PC-9 (cell line): ENCODE results near the gene TPK1. TPM values are rescaled to one million over a fixed set of nuclear protein-coding genes. Genes with fewer than 3 reads are reported as not detected.

Experiments used
- BruUV-seq: library from RNA; stranded (reverse); fragments of 400-500 nt; replicated peaks from 2 replicates; lab custom pipeline; 2021; lab: Mats Ljungman, UMichigan
- CTCF ChIA-PET: fragments of 300-600 bp; sonication (Branson Sonifier 250); formaldehyde crosslinking; loops from one replicate; lab custom pipeline; 2022; ENCODE audit warnings: antibody characterized with exemption; lab: Charles Lee
- POLR2A ChIA-PET: fragments of 300-600 bp; sonication (Branson Sonifier 250); formaldehyde crosslinking; loops from one replicate; lab custom pipeline; 2022; ENCODE audit warnings: antibody characterized with exemption; ENCODE audit not compliant: unreplicated experiment; lab: Charles Lee
- DNase-seq, 2 experiments: peaks; one replicate each; pipeline versions ENCODE4 v3.0.0 to v3.0.0-alpha.2; 2015 to 2022; ENCODE audit warnings: mixed read lengths in 1 of 2
- H2AFZ ChIP-seq: fragments of 200-600 bp; sonication (generic); 2 replicates; pipeline ENCODE4 v1.8.1; 2017; ENCODE audit warnings: antibody characterized with exemption
- H3F3A ChIP-seq: fragments of 200-600 bp; sonication (generic); 2 replicates; pipeline ENCODE4 v1.8.1; 2017; ENCODE audit warnings: antibody characterized with exemption, mild to moderate bottlenecking, low read depth; ENCODE audit not compliant: insufficient read depth
- H3K27ac ChIP-seq: fragments of 200-600 bp; sonication (generic); 2 replicates; pipeline ENCODE4 v1.6.1; 2016; ENCODE audit warnings: mixed run types
- H3K27me3 ChIP-seq: fragments of 200-600 bp; sonication (generic); 2 replicates; pipeline ENCODE4 v1.6.1; 2016; ENCODE audit warnings: low read depth, mixed run types; ENCODE audit not compliant: insufficient read depth
- H3K36me3 ChIP-seq: fragments of 200-600 bp; sonication (generic); 2 replicates; pipeline ENCODE4 v1.6.1; 2016; ENCODE audit warnings: low read depth, mixed run types
- H3K4me1 ChIP-seq: fragments of 200-600 bp; sonication (generic); replicated peaks from 2 replicates; pipeline ENCODE4 v1.6.1; 2016; ENCODE audit warnings: mixed run types; ENCODE audit not compliant: insufficient read depth
- H3K4me2 ChIP-seq: fragments of 200-600 bp; sonication (generic); 2 replicates; pipeline ENCODE4 v1.6.1; 2017; ENCODE audit warnings: mixed run types
- H3K4me3 ChIP-seq: fragments of 200-600 bp; sonication (generic); 2 replicates; pipeline ENCODE4 v1.6.1; 2016; ENCODE audit warnings: mixed run types
- H3K79me2 ChIP-seq: fragments of 200-600 bp; sonication (generic); 2 replicates; pipeline ENCODE4 v1.6.1; 2017; ENCODE audit warnings: low read depth, mixed run types
- H3K9me2 ChIP-seq: fragments of 200-600 bp; sonication (generic); 2 replicates; pipeline ENCODE4 v1.8.1; 2017; ENCODE audit warnings: mild to moderate bottlenecking; ENCODE audit not compliant: insufficient read depth
- H3K9me3 ChIP-seq: fragments of 200-600 bp; sonication (generic); 2 replicates; pipeline ENCODE4 v1.8.1; 2016; ENCODE audit warnings: low read depth; ENCODE audit not compliant: insufficient read depth
- H4K20me1 ChIP-seq: fragments of 200-600 bp; sonication (generic); 2 replicates; pipeline ENCODE4 v1.8.1; 2017; ENCODE audit not compliant: insufficient read depth
- CTCF ChIP-seq: fragments of 200-600 bp; sonication (generic); conservative IDR thresholded peaks from 2 replicates; pipeline ENCODE4 v1.6.1; 2017; ENCODE audit warnings: mixed run types, antibody characterized with exemption, mild to moderate bottlenecking, moderate library complexity
- EZH2 ChIP-seq: fragments of 200-600 bp; sonication (generic); IDR thresholded peaks from 2 replicates; pipeline ENCODE4 v1.8.0; 2017; ENCODE audit warnings: antibody characterized with exemption, low read depth
- intact Hi-C: fragments of 100-400 bp; cut with micrococcal nuclease; formaldehyde crosslinking; loops from one replicate; pipeline ENCODE4 v1.10.0; 2022; ENCODE audit not compliant: unreplicated experiment
- total RNA-seq: library from RNA; stranded (reverse); gene quantifications from 2 replicates; pipeline ENCODE4 v1.2.3, GENCODE V29; 2021

The TPK1 gene
- total RNA-seq, 1 experiment from 2014 or later = 0.90 TPM

GRCh38 chr7:144656965-144657517, 178.8 kb downstream of the TPK1 start:
- Histone ChIP-seq H4K20me1 (no peaks in the 10 kb centered on the region), H3K79me2 (no peaks in the 10 kb centered on the region), H3K4me2 (no peak overlapping the region), H3K9me3 (no peaks in the 10 kb centered on the region; the same call in 1 of the 2 replicates), H3F3A (no peaks in the 10 kb centered on the region), H3K4me1 (no peaks in the 10 kb centered on the region), H3K27me3 (no peaks in the 10 kb centered on the region), H3K9me2 (no peaks in the 10 kb centered on the region), H3K27ac (no peak overlapping the region), H2AFZ (no peak overlapping the region), H3K36me3 (no peaks in the 10 kb centered on the region), H3K4me3 (no peak overlapping the region)
- CTCF ChIA-PET = no interaction called here
- no TSS peak for BruUV-seq
- intact Hi-C loops = no loop called here
- POLR2A ChIA-PET = no interaction called here
- DNase-seq = no peak
- TF ChIP-seq EZH2 (no peak), CTCF (no peak)

- no peaks in the 10 kb centered on the region for H3K4me1 ChIP-seq
- no peak overlapping the region for H2AFZ ChIP-seq
- ChIA-PET CTCF (no interaction called here), POLR2A (no interaction called here)
- no peaks in the 10 kb centered on the region for H3F3A ChIP-seq
- H3K4me3 ChIP-seq = no peak overlapping the region
- H4K20me1 ChIP-seq = no peaks in the 10 kb centered on the region
- H3K79me2 ChIP-seq = no peaks in the 10 kb centered on the region
- TF ChIP-seq EZH2 (no peak), CTCF (no peak)
- intact Hi-C loops = no loop called here
- no peak overlapping the region for H3K4me2 ChIP-seq
- no peaks in the 10 kb centered on the region; the same call in 1 of the 2 replicates for H3K9me3 ChIP-seq
- no peak for DNase-seq
- no TSS peak for BruUV-seq
- no peaks in the 10 kb centered on the region for H3K9me2 ChIP-seq
- H3K27me3 ChIP-seq = no peaks in the 10 kb centered on the region
- H3K36me3 ChIP-seq = no peaks in the 10 kb centered on the region
- H3K27ac ChIP-seq = no peak overlapping the region
Measured at GRCh38 chr7:144653449-144653848, 182.4 kb downstream of the TPK1 start.

GRCh38 chr7:144650439-144650838, 185.4 kb downstream of the TPK1 start:
- H3K9me3 ChIP-seq = no peaks in the 10 kb centered on the region; the same call in 1 of the 2 replicates
- CTCF ChIA-PET = interaction anchor here (0.6 kb wide), 1 partner anchor 72 kb away, joined by 3 read pairs; no protein-coding TSS in a partner anchor
- no peak overlapping the region for H3K4me2 ChIP-seq

More at GRCh38 chr7:144650439-144650838, 185.4 kb downstream of the TPK1 start:
- Histone ChIP-seq H3F3A (no peaks in the 10 kb centered on the region), H3K27ac (no peak overlapping the region), H2AFZ (no peak overlapping the region), H3K79me2 (no peaks in the 10 kb centered on the region), H3K36me3 (no peaks in the 10 kb centered on the region), H4K20me1 (no peaks in the 10 kb centered on the region), H3K27me3 (no peaks in the 10 kb centered on the region), H3K4me1 (no peaks in the 10 kb centered on the region), H3K4me3 (no peak overlapping the region), H3K9me2 (no peaks in the 10 kb centered on the region)
- no TSS peak for BruUV-seq
- POLR2A ChIA-PET = no interaction called here
- TF ChIP-seq CTCF (no peak), EZH2 (no peak)
- DNase-seq = no peak
- intact Hi-C loops = no loop called here
